Stimulated activated effector memory CD8-positive, alpha-beta T cell treated with anti-CD3 and anti-CD28 coated beads, Interleukin-12 subunit alpha, Interleukin-12 subunit beta, amount 100 ng/mL, for 72 hours (primary cell): ENCODE results near the gene AGBL3.
A peak's percentile ranks its signal among the peaks of the same experiment; 100 is the strongest.
"Not testable (repeated sequence)": the region's sequence is repeated elsewhere in the genome, so short reads cannot be mapped to it uniquely, and the experiment has no call there.

Experiments
- ATAC-seq: fragments of 150-1000 bp; cut with Tn5 transposase; 2 replicates; pipeline ENCODE4 v1.10.0; 2021
- DNase-seq, 2 donors: peaks; one replicate each; pipeline ENCODE4 v3.0.0; 2021 to 2022; ENCODE audit warnings: low spot score in 2 of 2
- H3K27ac Mint-ChIP-seq: one replicate; pipeline ENCODE4 v1.8.0; 2022; ENCODE audit warnings: mild to moderate bottlenecking, mixed read lengths
- H3K36me3 Mint-ChIP-seq: one replicate; pipeline ENCODE4 v1.8.0; 2022; ENCODE audit warnings: mild to moderate bottlenecking, mixed read lengths
- H3K4me1 Mint-ChIP-seq: one replicate; pipeline ENCODE4 v1.8.0; 2022; ENCODE audit warnings: mixed read lengths
- H3K4me3 Mint-ChIP-seq: one replicate; pipeline ENCODE4 v1.8.0; 2022; ENCODE audit warnings: mild to moderate bottlenecking, mixed read lengths
- H3K9me3 Mint-ChIP-seq: one replicate; pipeline ENCODE4 v1.8.0; 2022; ENCODE audit warnings: mixed read lengths

Gene AGBL3

GRCh38 chr7:134995239-134996096, 9.2 kb downstream of the AGBL3 start:
- ATAC-seq, result no peak

GRCh38 chr7:134996097-134996550, 9.8 kb downstream of the AGBL3 start:
- DNase-seq (no peak), ATAC-seq (peak; percentile 18)
- H3K27ac Mint-ChIP-seq, result no peak overlapping the region
- H3K9me3 Mint-ChIP-seq, result no peaks in the 10 kb centered on the region
- no peak overlapping the region for H3K4me3 Mint-ChIP-seq
- peaks cover 27% of the 10 kb centered on the region for H3K4me1 Mint-ChIP-seq
- peaks cover 21% of the 10 kb centered on the region for H3K36me3 Mint-ChIP-seq

More at GRCh38 chr7:134995239-134996096, 9.2 kb downstream of the AGBL3 start:
- H3K27ac Mint-ChIP-seq, result peak overlapping the region; percentile 70
- peak overlapping the region; percentile 13 for H3K4me3 Mint-ChIP-seq
- H3K4me1 Mint-ChIP-seq, result peaks cover 34% of the 10 kb centered on the region
- H3K9me3 Mint-ChIP-seq, result no peaks in the 10 kb centered on the region
- H3K36me3 Mint-ChIP-seq, result peaks cover 21% of the 10 kb centered on the region
- no peak for DNase-seq

- H3K4me3 Mint-ChIP-seq, result no peak overlapping the region
- H3K36me3 Mint-ChIP-seq, result peaks cover 21% of the 10 kb centered on the region
- no peaks in the 10 kb centered on the region for H3K9me3 Mint-ChIP-seq
- H3K4me1 Mint-ChIP-seq, result peaks cover 17% of the 10 kb centered on the region
- DNase-seq (no peak), ATAC-seq (no peak)
- H3K27ac Mint-ChIP-seq, result no peak overlapping the region
Measured at GRCh38 chr7:134997214-134997885, 11.0 kb downstream of the AGBL3 start.

GRCh38 chr7:134999136-134999535, 12.8 kb downstream of the AGBL3 start:
- Mint-ChIP-seq H3K36me3 (peaks cover 16% of the 10 kb centered on the region), H3K9me3 (no peaks in the 10 kb centered on the region), H3K27ac (no peak overlapping the region), H3K4me3 (no peak overlapping the region), H3K4me1 (peaks cover 11% of the 10 kb centered on the region)
- no peak for DNase-seq
- ATAC-seq, result no peak

GRCh38 chr7:135001390-135002165, 15.3 kb downstream of the AGBL3 start:
- Mint-ChIP-seq H3K4me3 (no peak overlapping the region), H3K36me3 (no peaks in the 10 kb centered on the region), H3K9me3 (peaks cover under 1% of the 10 kb centered on the region), H3K4me1 (no peaks in the 10 kb centered on the region), H3K27ac (no peak overlapping the region)
- ATAC-seq, result no peak
- DNase-seq, result no peak

- Mint-ChIP-seq H3K9me3 (no peaks in the 10 kb centered on the region), H3K36me3 (no peaks in the 10 kb centered on the region), H3K4me3 (no peak overlapping the region), H3K4me1 (no peaks in the 10 kb centered on the region), H3K27ac (no peak overlapping the region)
- ATAC-seq, result no peak
- DNase-seq, result no peak
Measured at GRCh38 chr7:135012229-135012628, 25.9 kb downstream of the AGBL3 start.

GRCh38 chr7:135023622-135024021, 37.3 kb downstream of the AGBL3 start:
- Mint-ChIP-seq H3K36me3 (no peaks in the 10 kb centered on the region), H3K4me1 (no peaks in the 10 kb centered on the region), H3K27ac (no peak overlapping the region), H3K4me3 (no peak overlapping the region), H3K9me3 (peaks cover 3% of the 10 kb centered on the region)
- ATAC-seq, result no peak
- DNase-seq, result no peak

- Mint-ChIP-seq H3K27ac (no peak overlapping the region), H3K4me3 (no peak overlapping the region), H3K9me3 (no peaks in the 10 kb centered on the region), H3K4me1 (no peaks in the 10 kb centered on the region), H3K36me3 (no peaks in the 10 kb centered on the region)
- ATAC-seq, result no peak
- DNase-seq, result no peak
Measured at GRCh38 chr7:135035252-135035651, 48.9 kb downstream of the AGBL3 start.

GRCh38 chr7:135067017-135067416, 80.7 kb downstream of the AGBL3 start:
- not testable (repeated sequence) for H3K4me3 Mint-ChIP-seq

GRCh38 chr7:135074096-135074495, 87.8 kb downstream of the AGBL3 start:
- no peak overlapping the region for H3K4me3 Mint-ChIP-seq
- H3K4me1 Mint-ChIP-seq, result no peaks in the 10 kb centered on the region
- DNase-seq (no peak), ATAC-seq (no peak)
- no peaks in the 10 kb centered on the region for H3K36me3 Mint-ChIP-seq
- H3K27ac Mint-ChIP-seq, result no peak overlapping the region
- no peaks in the 10 kb centered on the region for H3K9me3 Mint-ChIP-seq

More at GRCh38 chr7:135067017-135067416, 80.7 kb downstream of the AGBL3 start:
- not testable (repeated sequence) for H3K36me3 Mint-ChIP-seq, DNase-seq, ATAC-seq, H3K4me1 Mint-ChIP-seq, H3K27ac Mint-ChIP-seq
- H3K9me3 Mint-ChIP-seq, result peaks cover 14% of the 10 kb centered on the region

GRCh38 chr7:135074531-135074930, 88.2 kb downstream of the AGBL3 start:
- Mint-ChIP-seq H3K36me3 (no peaks in the 10 kb centered on the region), H3K9me3 (no peaks in the 10 kb centered on the region), H3K4me3 (no peak overlapping the region), H3K4me1 (no peaks in the 10 kb centered on the region), H3K27ac (no peak overlapping the region)
- no peak for DNase-seq
- no peak for ATAC-seq

- Mint-ChIP-seq H3K36me3 (no peaks in the 10 kb centered on the region), H3K27ac (no peak overlapping the region), H3K4me1 (no peaks in the 10 kb centered on the region), H3K9me3 (no peaks in the 10 kb centered on the region), H3K4me3 (no peak overlapping the region)
- ATAC-seq (no peak), DNase-seq (no peak)
Measured at GRCh38 chr7:135075716-135076115, 89.4 kb downstream of the AGBL3 start.

- no peaks in the 10 kb centered on the region for H3K36me3 Mint-ChIP-seq
Measured at GRCh38 chr7:135076882-135077281, 90.6 kb downstream of the AGBL3 start.

GRCh38 chr7:135077642-135078041, 91.3 kb downstream of the AGBL3 start:
- no peaks in the 10 kb centered on the region for H3K4me1 Mint-ChIP-seq
- H3K36me3 Mint-ChIP-seq, result no peaks in the 10 kb centered on the region
- H3K4me3 Mint-ChIP-seq, result no peak overlapping the region

More at GRCh38 chr7:135076882-135077281, 90.6 kb downstream of the AGBL3 start:
- no peaks in the 10 kb centered on the region for H3K4me1 Mint-ChIP-seq
- H3K9me3 Mint-ChIP-seq, result no peaks in the 10 kb centered on the region
- ATAC-seq, result no peak
- no peak overlapping the region for H3K27ac Mint-ChIP-seq
- no peak for DNase-seq
- H3K4me3 Mint-ChIP-seq, result no peak overlapping the region

GRCh38 chr7:135078051-135078450, 91.7 kb downstream of the AGBL3 start:
- ATAC-seq, result no peak
- no peak for DNase-seq
- Mint-ChIP-seq H3K9me3 (no peaks in the 10 kb centered on the region), H3K4me3 (no peak overlapping the region), H3K4me1 (no peaks in the 10 kb centered on the region), H3K36me3 (no peaks in the 10 kb centered on the region), H3K27ac (no peak overlapping the region)

More at GRCh38 chr7:135077642-135078041, 91.3 kb downstream of the AGBL3 start:
- Mint-ChIP-seq H3K27ac (no peak overlapping the region), H3K9me3 (no peaks in the 10 kb centered on the region)
- ATAC-seq, result no peak
- no peak for DNase-seq
